DOHH2 (cell line): ENCODE results near the gene TRIM25.

Source experiments
- CTCF ChIP-seq: fragments of 200-600 bp; sonication (generic); IDR thresholded peaks from one replicate; pipeline ENCODE4 v1.5.1; 2014; ENCODE audit warnings: antibody characterized with exemption, mild to moderate bottlenecking, low read depth, low read length; ENCODE audit not compliant: poor library complexity, severe bottlenecking
- EZH2phosphoT487 ChIP-seq: fragments of 200-600 bp; sonication (generic); IDR thresholded peaks from 2 replicates; pipeline ENCODE4 v1.6.1; 2017; ENCODE audit warnings: borderline replicate concordance, mild to moderate bottlenecking, antibody characterized with exemption, low read length, moderate library complexity, mixed read lengths

GRCh38 chr17:56918916-56919315 lies 5.1 kb upstream of the TRIM25 start:
- no peak for TF ChIP-seq CTCF
- no peak for TF ChIP-seq EZH2phosphoT487
